Parathyroid adenoma (tissue), 2 donors: ENCODE measurements around the gene CYGB.

ENCODE experiments used
- H2AFZ ChIP-seq: fragments of 300-600 bp; sonication (generic); one replicate; pipeline ENCODE4 v1.7.0; 2017; ENCODE audit warnings: antibody characterized with exemption, mild to moderate bottlenecking
- H3K27ac ChIP-seq: fragments of 300-600 bp; sonication (generic); one replicate; pipeline ENCODE4 v1.7.0; 2017
- H3K27me3 ChIP-seq: fragments of 300-600 bp; sonication (generic); one replicate; pipeline ENCODE4 v1.7.0; 2017; ENCODE audit warnings: low read length; ENCODE audit not compliant: control insufficient read depth, insufficient read depth
- H3K36me3 ChIP-seq: fragments of 300-600 bp; sonication (generic); one replicate; pipeline ENCODE4 v1.7.0; 2017; ENCODE audit warnings: low read length; ENCODE audit not compliant: control insufficient read depth, insufficient read depth
- H3K4me1 ChIP-seq: fragments of 300-600 bp; sonication (generic); one replicate; pipeline ENCODE4 v1.7.0; 2017; ENCODE audit warnings: control low read depth
- H3K4me2 ChIP-seq: fragments of 300-600 bp; sonication (generic); one replicate; pipeline ENCODE4 v1.7.0; 2017; ENCODE audit warnings: low read length
- H3K4me3 ChIP-seq: fragments of 300-600 bp; sonication (generic); one replicate; pipeline ENCODE4 v1.7.0; 2017; ENCODE audit warnings: low read depth, low read length
- H3K79me2 ChIP-seq: fragments of 300-600 bp; sonication (generic); one replicate; pipeline ENCODE4 v1.7.0; 2017; ENCODE audit warnings: control low read depth
- H3K9ac ChIP-seq: fragments of 300-600 bp; sonication (generic); one replicate; pipeline ENCODE4 v1.7.0; 2017; ENCODE audit warnings: mild to moderate bottlenecking
- H3K9me3 ChIP-seq: fragments of 300-600 bp; sonication (generic); one replicate; pipeline ENCODE4 v1.7.0; 2017; ENCODE audit warnings: low read length; ENCODE audit not compliant: control insufficient read depth
- CTCF ChIP-seq: fragments of 300-600 bp; sonication (generic); IDR thresholded peaks from one replicate; pipeline ENCODE4 v1.7.0; 2017; ENCODE audit warnings: antibody characterized with exemption, mild to moderate bottlenecking
- donor health status: primary hyperparathyroidism.

The CYGB gene

DNA sequence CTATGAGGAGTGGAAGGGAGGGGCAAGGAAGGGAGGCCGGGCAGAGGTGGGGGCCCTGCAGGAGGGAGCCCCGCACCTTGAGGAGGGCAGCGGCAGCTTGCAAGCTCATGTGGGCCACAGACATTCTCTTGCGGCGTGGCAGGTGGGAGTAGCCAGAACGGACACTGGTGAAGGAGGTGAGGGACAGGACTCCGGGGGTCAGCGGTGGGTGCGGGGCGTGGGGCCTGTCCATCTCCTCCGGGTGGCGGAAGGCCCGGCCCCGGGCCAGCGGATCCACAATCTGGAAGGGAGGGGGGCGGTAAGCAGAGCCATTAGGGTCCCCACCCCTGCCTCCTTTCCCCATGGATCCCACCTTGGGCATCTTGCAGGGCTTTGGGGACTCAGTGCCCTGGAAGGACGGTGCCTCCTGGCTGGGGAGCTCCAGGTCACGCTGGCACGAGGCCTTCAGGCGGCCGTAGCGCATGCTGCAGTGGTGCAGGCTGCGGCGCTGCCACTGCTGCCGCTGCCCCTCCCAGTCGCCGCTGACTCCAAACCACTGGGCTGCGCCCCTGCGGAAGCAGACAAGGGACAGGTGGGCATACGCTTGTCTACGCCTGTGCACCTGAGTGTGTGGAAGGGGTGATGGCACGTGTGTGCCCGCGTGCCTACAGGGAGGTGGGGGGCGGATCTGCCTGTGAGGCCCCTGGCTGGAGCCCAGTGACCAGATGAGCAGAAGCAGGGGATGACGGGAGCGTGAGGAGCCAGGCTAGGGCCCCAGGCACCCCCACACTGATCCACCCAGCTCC, 58.6 kb downstream of the CYGB start:
- Histone ChIP-seq H3K9ac (no peak overlapping the region), H3K27ac (no peak overlapping the region), H3K36me3 (no peaks in the 10 kb centered on the region)

DNA sequence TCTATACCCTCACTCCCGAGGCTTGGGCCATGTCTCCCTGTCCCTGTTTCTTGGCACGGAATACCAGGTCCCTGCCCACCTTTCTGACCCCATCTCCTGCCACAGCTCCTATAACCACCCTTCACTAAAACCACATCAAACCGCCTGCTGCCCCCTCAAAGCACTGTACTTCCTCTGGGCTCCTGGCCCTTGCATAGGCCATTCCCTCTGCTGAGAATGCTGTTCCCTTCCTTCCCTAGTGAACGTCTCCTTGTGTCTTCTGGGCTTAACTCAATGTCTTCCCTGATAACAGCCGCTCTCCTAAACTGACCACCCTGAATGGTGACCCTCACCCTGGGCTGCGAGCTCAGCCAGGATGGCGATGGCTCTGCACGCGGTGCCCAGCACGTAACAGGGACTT, 59.4 kb downstream of the CYGB start:
- no peak for TF ChIP-seq CTCF
- Histone ChIP-seq H3K4me2 (no peak overlapping the region), H3K79me2 (no peaks in the 10 kb centered on the region), H3K9me3 (no peaks in the 10 kb centered on the region), H3K4me1 (no peaks in the 10 kb centered on the region), H3K9ac (no peak overlapping the region), H3K27ac (no peak overlapping the region), H3K4me3 (no peak overlapping the region), H3K36me3 (no peaks in the 10 kb centered on the region), H3K27me3 (no peaks in the 10 kb centered on the region), H2AFZ (no peak overlapping the region)

More for the DNA sequence above, 58.6 kb downstream of the CYGB start:
- Histone ChIP-seq H3K27me3 (no peaks in the 10 kb centered on the region), H2AFZ (no peak overlapping the region), H3K4me1 (no peaks in the 10 kb centered on the region), H3K9me3 (no peaks in the 10 kb centered on the region), H3K4me3 (no peak overlapping the region), H3K79me2 (no peaks in the 10 kb centered on the region), H3K4me2 (no peak overlapping the region)
- no peak for TF ChIP-seq CTCF

DNA sequence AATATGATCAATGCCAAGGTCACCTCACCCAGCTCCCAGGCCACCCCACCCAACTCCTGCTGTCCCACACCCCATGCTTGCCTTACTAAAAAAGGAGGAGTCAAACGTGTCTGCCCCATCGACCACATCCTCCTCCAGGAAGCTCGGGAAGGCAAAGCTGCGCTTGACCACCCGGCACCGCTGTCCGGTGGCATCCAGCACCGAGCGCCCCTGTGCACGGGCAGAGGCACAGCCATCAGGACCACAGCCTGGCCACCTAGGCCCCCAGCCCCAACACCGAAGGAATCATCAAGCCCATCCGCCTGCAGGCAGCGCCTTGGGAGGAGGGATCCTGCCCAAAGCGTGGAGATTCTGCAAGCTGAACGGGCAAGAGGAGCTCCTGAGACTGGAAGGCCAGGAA, 59.9 kb downstream of the CYGB start:
- Histone ChIP-seq H3K27ac (no peak overlapping the region), H3K4me1 (no peaks in the 10 kb centered on the region), H3K4me3 (no peak overlapping the region), H3K9me3 (no peaks in the 10 kb centered on the region), H3K27me3 (no peaks in the 10 kb centered on the region), H3K9ac (no peak overlapping the region), H2AFZ (no peak overlapping the region), H3K36me3 (no peaks in the 10 kb centered on the region), H3K4me2 (no peak overlapping the region), H3K79me2 (no peaks in the 10 kb centered on the region)
- TF ChIP-seq CTCF, result no peak
